ENCODE data around the gene FOXF1. TPM values are rescaled to one million over a fixed set of nuclear protein-coding genes. Genes with fewer than 3 reads are reported as not detected.

FOXF1 gene
- polyA plus RNA-seq, 3 donors: not detected

- H4K20me1 ChIP-seq (ENCODE audit: insufficient read depth, low read length): no peaks in the 10 kb centered on the region
- intact Hi-C loops (cut with micrococcal nuclease): no loop called here
- Mint-ChIP-seq H3K27ac (no peak overlapping the region), H3K27me3 (ENCODE audit: low read depth in 3 of 3) (peaks cover 89 to 98% (median 90%) of the 10 kb centered on the region in 3 donors), H3K9me3 (peaks cover 0 to 10% (median 5%) of the 10 kb centered on the region in 7 donors), H3K36me3 (no peaks in the 10 kb centered on the region), H3K4me1 (no peaks in the 10 kb centered on the region), H3K4me3 (peak overlapping the region in 1 of 2 donors; percentile 65)
- H3K36me3 ChIP-seq (replicated peaks in 1 of 2; ENCODE audit: control insufficient read depth in 1 of 2, insufficient read depth in 2 of 2, low read length in 2 of 2): no peaks in the 10 kb centered on the region
- peaks cover 0 to 39% of the 10 kb centered on the region in 2 donors for H3K9me3 ChIP-seq (replicated peaks in 1 of 2; ENCODE audit: control insufficient read depth in 1 of 2, insufficient read depth in 1 of 2, low read length in 2 of 2)
- no peaks in the 10 kb centered on the region for H3K4me1 ChIP-seq (ENCODE audit: control insufficient read depth in 1 of 2, insufficient read depth in 2 of 2, low read length in 2 of 2)
- no peak overlapping the region for H3K9ac ChIP-seq (ENCODE audit: insufficient read depth, low read length, poor library complexity, severe bottlenecking)
- TF ChIP-seq CTCF (IDR thresholded peaks at IDR 0.05): no peak
- H3K27ac ChIP-seq (ENCODE audit: low read depth in 1 of 2, low read length in 2 of 2): no peak overlapping the region
- no peaks in the 10 kb centered on the region for H3K79me2 ChIP-seq (ENCODE audit: insufficient read depth, low read length)
- H3K4me3 ChIP-seq (replicated peaks in 1 of 3; ENCODE audit: low read depth in 2 of 3, low read length in 3 of 3): no peak overlapping the region
- no peak for DNase-seq
- no peak overlapping the region for H2AFZ ChIP-seq (ENCODE audit: insufficient read depth, low read depth, low read length, poor library complexity, severe bottlenecking)
- H3K27me3 ChIP-seq (ENCODE audit: control insufficient read depth in 2 of 2, insufficient read depth in 2 of 2, low read length in 2 of 2): peaks cover 77 to 94% of the 10 kb centered on the region in 2 donors
- no peak overlapping the region for H3K4me2 ChIP-seq (replicated peaks; ENCODE audit: extremely low read depth, low read length, poor library complexity, severe bottlenecking)
- 5% methylated on average over 24 of the region's 34 CpGs for WGBS (ENCODE audit: insufficient coverage)
Observed at GRCh38 chr16:86496262-86496928, 13.9 kb upstream of the FOXF1 start.

- Mint-ChIP-seq H3K4me3 (peak overlapping the region in 1 of 2 donors; percentile 65), H3K27ac (no peak overlapping the region), H3K36me3 (no peaks in the 10 kb centered on the region), H3K4me1 (no peaks in the 10 kb centered on the region), H3K9me3 (peaks cover 0 to 12% (median 5%) of the 10 kb centered on the region in 7 donors), H3K27me3 (ENCODE audit: low read depth in 3 of 3) (peaks cover 91 to 99% (median 95%) of the 10 kb centered on the region in 3 donors)
- Histone ChIP-seq H3K9ac (ENCODE audit: insufficient read depth, low read length, poor library complexity, severe bottlenecking) (no peak overlapping the region), H3K36me3 (replicated peaks in 1 of 2; ENCODE audit: control insufficient read depth in 1 of 2, insufficient read depth in 2 of 2, low read length in 2 of 2) (no peaks in the 10 kb centered on the region), H2AFZ (ENCODE audit: insufficient read depth, low read depth, low read length, poor library complexity, severe bottlenecking) (no peak overlapping the region), H3K9me3 (replicated peaks in 1 of 2; ENCODE audit: control insufficient read depth in 1 of 2, insufficient read depth in 1 of 2, low read length in 2 of 2) (peaks cover 0 to 40% of the 10 kb centered on the region in 2 donors), H3K79me2 (ENCODE audit: insufficient read depth, low read length) (no peaks in the 10 kb centered on the region), H3K4me1 (ENCODE audit: control insufficient read depth in 1 of 2, insufficient read depth in 2 of 2, low read length in 2 of 2) (no peaks in the 10 kb centered on the region), H3K4me2 (replicated peaks; ENCODE audit: extremely low read depth, low read length, poor library complexity, severe bottlenecking) (no peak overlapping the region), H3K27ac (ENCODE audit: low read depth in 1 of 2, low read length in 2 of 2) (no peak overlapping the region), H3K27me3 (ENCODE audit: control insufficient read depth in 2 of 2, insufficient read depth in 2 of 2, low read length in 2 of 2) (peaks cover 77 to 95% of the 10 kb centered on the region in 2 donors), H3K4me3 (replicated peaks in 1 of 3; ENCODE audit: low read depth in 2 of 3, low read length in 3 of 3) (no peak overlapping the region), H4K20me1 (ENCODE audit: insufficient read depth, low read length) (no peaks in the 10 kb centered on the region)
- intact Hi-C loops (cut with micrococcal nuclease): no loop called here
- TF ChIP-seq CTCF (IDR thresholded peaks at IDR 0.05): no peak
- no peak for DNase-seq
- WGBS (ENCODE audit: insufficient coverage): 5% methylated on average over 37 of the region's 45 CpGs
Observed at GRCh38 chr16:86496929-86497461, 13.3 kb upstream of the FOXF1 start.
